HG03280 (cell line): ENCODE data around the gene QSOX1.
"Not testable (repeated sequence)": the region's sequence is repeated elsewhere in the genome, so short reads cannot be mapped to it uniquely, and the experiment has no call there.

Experiments used
- ATAC-seq: cut with Tn5 transposase; IDR thresholded peaks from one replicate; pipeline ENCODE4 v1.9.1; 2021; ENCODE audit warnings: mild to moderate bottlenecking, moderate library complexity; ENCODE audit not compliant: unreplicated experiment

QSOX1 gene

GRCh38 chr1:180188091-180188506 is 33.4 kb downstream of the QSOX1 start:
- ATAC-seq, result no peak

GRCh38 chr1:180188684-180189175 is 34.1 kb downstream of the QSOX1 start:
- ATAC-seq, result no peak

GRCh38 chr1:180190091-180190490 is 35.4 kb downstream of the QSOX1 start:
- no peak for ATAC-seq

GRCh38 chr1:180192172-180192571 is 37.5 kb downstream of the QSOX1 start:
- ATAC-seq, result no peak

GRCh38 chr1:180193141-180194047 is 38.7 kb downstream of the QSOX1 start:
- no peak for ATAC-seq

GRCh38 chr1:180194048-180194425 is 39.4 kb downstream of the QSOX1 start:
- no peak for ATAC-seq

GRCh38 chr1:180194546-180195207 is 40.0 kb downstream of the QSOX1 start:
- no peak for ATAC-seq

- ATAC-seq, result no peak
Measured at GRCh38 chr1:180195401-180195800, 40.7 kb downstream of the QSOX1 start.

GRCh38 chr1:180195916-180196315 is 41.2 kb downstream of the QSOX1 start:
- no peak for ATAC-seq

GRCh38 chr1:180196436-180197003 is 41.9 kb downstream of the QSOX1 start:
- no peak for ATAC-seq

- ATAC-seq, result no peak
Measured at GRCh38 chr1:180197231-180197630, 42.6 kb downstream of the QSOX1 start.

GRCh38 chr1:180198196-180198595 is 43.5 kb downstream of the QSOX1 start:
- ATAC-seq, result no peak

GRCh38 chr1:180198611-180199010 is 43.9 kb downstream of the QSOX1 start:
- ATAC-seq, result no peak

GRCh38 chr1:180199018-180199417 is 44.3 kb downstream of the QSOX1 start:
- no peak for ATAC-seq

GRCh38 chr1:180201451-180202200 is 47.0 kb downstream of the QSOX1 start:
- ATAC-seq, result no peak

- not testable (repeated sequence) for ATAC-seq
Measured at GRCh38 chr1:180202588-180202987, 47.9 kb downstream of the QSOX1 start.

GRCh38 chr1:180204231-180204630 is 49.6 kb downstream of the QSOX1 start:
- no peak for ATAC-seq

- no peak for ATAC-seq
Measured at GRCh38 chr1:180206581-180206980, 51.9 kb downstream of the QSOX1 start.

- no peak for ATAC-seq
Measured at GRCh38 chr1:180208264-180208663, 53.6 kb downstream of the QSOX1 start.

- no peak for ATAC-seq
Measured at GRCh38 chr1:180210008-180210620, 55.4 kb downstream of the QSOX1 start.
